HepG2 (cell line): ENCODE measurements around the gene CHKB. TPM values are rescaled to one million over a fixed set of nuclear protein-coding genes. Genes with fewer than 3 reads are reported as not detected.

Experiments
- ARID2 ChIP-seq: sonication (generic); formaldehyde crosslinking; IDR thresholded peaks from 2 replicates; pipeline ENCODE4 v1.8.1; 2022; ENCODE audit warnings: mild to moderate bottlenecking, missing genetic modification reagents, borderline replicate concordance
- ARNTL ChIP-seq: sonication (generic); formaldehyde crosslinking; IDR thresholded peaks from 2 replicates; pipeline ENCODE4 v1.4.0; 2020; ENCODE audit warnings: mild to moderate bottlenecking, missing genetic modification reagents
- HOXA9 ChIP-seq: sonication (generic); formaldehyde crosslinking; IDR thresholded peaks from 2 replicates; pipeline ENCODE4 v1.8.1; 2022; ENCODE audit warnings: missing genetic modification reagents, mild to moderate bottlenecking, moderate library complexity, borderline replicate concordance
- IKZF1 ChIP-seq: fragments of 450-650 bp; IDR thresholded peaks from 2 replicates; pipeline ENCODE4 v1.7.1; 2016
- JDP2 ChIP-seq: sonication (generic); formaldehyde crosslinking; IDR thresholded peaks from 2 replicates; pipeline ENCODE4 v1.8.1; 2022; ENCODE audit warnings: missing genetic modification reagents, borderline replicate concordance
- POLR2A ChIP-seq, 2 experiments: IDR thresholded peaks; 2 replicates each; pipeline ENCODE4 v1.6.1; 2011; ENCODE audit warnings: low read depth in 2 of 2, low read length in 2 of 2, mild to moderate bottlenecking in 1 of 2, moderate library complexity in 1 of 2; ENCODE audit not compliant: insufficient read depth in 1 of 2
- RARA ChIP-seq: IDR thresholded peaks from 2 replicates; pipeline ENCODE4 v1.6.1; 2016; ENCODE audit warnings: missing genetic modification reagents, missing compliant biosample characterization
- RORA ChIP-seq: sonication (generic); formaldehyde crosslinking; IDR thresholded peaks from 2 replicates; pipeline ENCODE4 v1.5.0; 2020; ENCODE audit warnings: mild to moderate bottlenecking, missing genetic modification reagents, moderate library complexity
- SMARCC2 ChIP-seq: fragments of 450-650 bp; IDR thresholded peaks from 2 replicates; pipeline ENCODE4 v1.6.1; 2017; ENCODE audit warnings: antibody characterized with exemption, mild to moderate bottlenecking
- TCF7L2 ChIP-seq: IDR thresholded peaks from 2 replicates; pipeline ENCODE4 v1.6.1; 2011; ENCODE audit warnings: mild to moderate bottlenecking, low read depth, low read length, moderate library complexity
- THYN1 ChIP-seq: sonication (generic); formaldehyde crosslinking; IDR thresholded peaks from 2 replicates; pipeline ENCODE4 v1.8.1; 2023; ENCODE audit warnings: low read depth, mild to moderate bottlenecking, moderate library complexity, missing genetic modification reagents, borderline replicate concordance
- ZBTB21 ChIP-seq: sonication (generic); formaldehyde crosslinking; IDR thresholded peaks from 2 replicates; pipeline ENCODE4 v1.4.0; 2020; ENCODE audit warnings: missing genetic modification reagents
- ZNF232 ChIP-seq: sonication (generic); formaldehyde crosslinking; IDR thresholded peaks from 2 replicates; pipeline ENCODE4 v1.4.0; 2020; ENCODE audit warnings: missing genetic modification reagents, borderline replicate concordance
- ZNF326 ChIP-seq: sonication (generic); formaldehyde crosslinking; IDR thresholded peaks from 2 replicates; pipeline ENCODE4 v1.4.0; 2020; ENCODE audit warnings: missing genetic modification reagents, borderline replicate concordance
- ZNF7 ChIP-seq: IDR thresholded peaks from 2 replicates; pipeline ENCODE4 v1.6.1; 2016; ENCODE audit warnings: missing biosample characterization, missing genetic modification reagents
- ZNF761 ChIP-seq: sonication (generic); formaldehyde crosslinking; conservative IDR thresholded peaks from 2 replicates; pipeline ENCODE4 v1.4.0; 2020; ENCODE audit warnings: mild to moderate bottlenecking, missing genetic modification reagents
- ZNF83 ChIP-seq: sonication (generic); formaldehyde crosslinking; IDR thresholded peaks from 2 replicates; pipeline ENCODE4 v1.4.0; 2020; ENCODE audit warnings: missing genetic modification reagents, mild to moderate bottlenecking, borderline replicate concordance
- ZSCAN12 ChIP-seq: sonication (generic); formaldehyde crosslinking; IDR thresholded peaks from 2 replicates; pipeline ENCODE4 v1.9.0; 2021; ENCODE audit warnings: mild to moderate bottlenecking, missing genetic modification reagents
- polyA plus RNA-seq, 8 experiments: library from polyadenylated mRNA; depleted of rRNA in 3 of 8; stranded (reverse) in 7 of 8; unstranded in 1 of 8; fragments of >200 nt; fragmentation: Illumina TruSeq in 4 of 8; extraction: Trizol in 4 of 8; gene quantifications; 2 replicates each; pipeline versions ENCODE4 v1.2.1 to v1.2.3, GENCODE V29; 2011 to 2016; ENCODE audit warnings: low read depth in 4 of 8, missing spikeins in 1 of 8, mixed read lengths in 1 of 8; ENCODE audit not compliant: insufficient read depth in 1 of 8
- total RNA-seq, 5 experiments: library from RNA; depleted of rRNA; stranded (reverse); fragments of >200 nt; fragmentation: Illumina TruSeq; extraction: Trizol; gene quantifications; 2 replicates each; pipeline ENCODE4 v1.2.3, GENCODE V29; 2016; ENCODE audit warnings: low read depth in 1 of 5
- TF ChIP-seq, protein P1 (sequence below): sonication (generic); formaldehyde crosslinking; IDR thresholded peaks from 2 replicates; pipeline ENCODE4 v1.4.0; 2020; ENCODE audit warnings: mild to moderate bottlenecking, missing genetic modification reagents
- TF ChIP-seq, protein P2 (sequence below): IDR thresholded peaks from 2 replicates; pipeline ENCODE4 v1.6.1; 2018; ENCODE audit warnings: missing genetic modification reagents
- TF ChIP-seq, protein P3 (sequence below): sonication (generic); formaldehyde crosslinking; conservative IDR thresholded peaks from 2 replicates; pipeline ENCODE4 v1.5.0; 2020; ENCODE audit warnings: missing genetic modification reagents
- TF ChIP-seq, protein P4 (sequence below): IDR thresholded peaks from 2 replicates; pipeline ENCODE4 v1.6.1; 2016; ENCODE audit warnings: missing compliant biosample characterization, missing genetic modification reagents, borderline replicate concordance
- TF ChIP-seq, protein P5 (sequence below): sonication (generic); formaldehyde crosslinking; IDR thresholded peaks from 2 replicates; pipeline ENCODE4 v1.8.1; 2023; ENCODE audit warnings: missing genetic modification reagents, mild to moderate bottlenecking, borderline replicate concordance
- TF ChIP-seq, protein P6 (sequence below): sonication (generic); formaldehyde crosslinking; IDR thresholded peaks from 2 replicates; pipeline ENCODE4 v1.8.1; 2022; ENCODE audit warnings: low read depth, mild to moderate bottlenecking, missing genetic modification reagents

CHKB gene
- total and polyA plus RNA-seq, 2 of the 13 experiments (the other 11 are each of a cell fraction or from before 2014, with no cell fraction given): 24.5 to 42.7 TPM

DNA sequence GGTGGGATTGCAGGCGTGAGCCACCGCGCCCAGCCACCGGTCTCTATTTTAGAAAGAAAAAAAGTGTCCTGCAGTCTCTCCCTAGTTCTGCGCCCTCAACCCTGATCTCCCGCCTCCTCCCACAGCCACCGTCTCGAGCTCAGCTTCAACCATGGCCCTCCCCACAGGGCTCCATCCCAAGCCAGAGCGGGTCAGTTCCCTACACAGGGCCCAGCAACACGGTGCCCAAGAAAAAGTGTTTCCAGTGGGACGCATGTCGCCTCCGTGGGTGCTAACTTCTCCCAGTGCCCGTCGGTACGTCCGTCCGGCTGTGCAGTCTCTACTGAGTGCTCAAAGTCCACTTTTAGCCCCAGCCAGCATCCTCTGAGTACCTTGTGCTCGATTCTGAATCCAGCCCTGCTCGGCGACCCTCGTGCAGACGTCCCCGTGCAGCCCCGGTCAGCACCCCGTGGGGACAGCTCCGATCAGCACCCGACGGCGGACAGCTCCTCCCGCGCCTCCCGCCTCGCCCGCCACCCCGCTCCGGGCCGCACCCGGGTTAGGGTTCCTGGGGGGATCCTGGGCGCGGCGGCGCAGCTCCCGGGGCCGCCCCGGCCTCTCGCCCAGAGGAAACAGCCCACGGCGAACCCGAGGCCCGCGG lies 17.3 kb upstream of the CHKB start (continued):
- TF ChIP-seq, protein P1, sequence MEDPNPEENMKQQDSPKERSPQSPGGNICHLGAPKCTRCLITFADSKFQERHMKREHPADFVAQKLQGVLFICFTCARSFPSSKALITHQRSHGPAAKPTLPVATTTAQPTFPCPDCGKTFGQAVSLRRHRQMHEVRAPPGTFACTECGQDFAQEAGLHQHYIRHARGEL: no peak
- TF ChIP-seq RARA: peak; percentile 91
- TF ChIP-seq RORA: no peak
- TF ChIP-seq, protein P2, sequence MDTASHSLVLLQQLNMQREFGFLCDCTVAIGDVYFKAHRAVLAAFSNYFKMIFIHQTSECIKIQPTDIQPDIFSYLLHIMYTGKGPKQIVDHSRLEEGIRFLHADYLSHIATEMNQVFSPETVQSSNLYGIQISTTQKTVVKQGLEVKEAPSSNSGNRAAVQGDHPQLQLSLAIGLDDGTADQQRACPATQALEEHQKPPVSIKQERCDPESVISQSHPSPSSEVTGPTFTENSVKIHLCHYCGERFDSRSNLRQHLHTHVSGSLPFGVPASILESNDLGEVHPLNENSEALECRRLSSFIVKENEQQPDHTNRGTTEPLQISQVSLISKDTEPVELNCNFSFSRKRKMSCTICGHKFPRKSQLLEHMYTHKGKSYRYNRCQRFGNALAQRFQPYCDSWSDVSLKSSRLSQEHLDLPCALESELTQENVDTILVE (CRISPR knock-in tag): peak; percentile 99
- no peak for TF ChIP-seq SMARCC2
- peak; percentile 99 for TF ChIP-seq HOXA9 (CRISPR knock-in tag)
- no peak for TF ChIP-seq IKZF1
- peak; percentile 86; the same call in 1 of the 2 replicates for TF ChIP-seq ZBTB21 (CRISPR knock-in tag)
- TF ChIP-seq, protein P3, sequence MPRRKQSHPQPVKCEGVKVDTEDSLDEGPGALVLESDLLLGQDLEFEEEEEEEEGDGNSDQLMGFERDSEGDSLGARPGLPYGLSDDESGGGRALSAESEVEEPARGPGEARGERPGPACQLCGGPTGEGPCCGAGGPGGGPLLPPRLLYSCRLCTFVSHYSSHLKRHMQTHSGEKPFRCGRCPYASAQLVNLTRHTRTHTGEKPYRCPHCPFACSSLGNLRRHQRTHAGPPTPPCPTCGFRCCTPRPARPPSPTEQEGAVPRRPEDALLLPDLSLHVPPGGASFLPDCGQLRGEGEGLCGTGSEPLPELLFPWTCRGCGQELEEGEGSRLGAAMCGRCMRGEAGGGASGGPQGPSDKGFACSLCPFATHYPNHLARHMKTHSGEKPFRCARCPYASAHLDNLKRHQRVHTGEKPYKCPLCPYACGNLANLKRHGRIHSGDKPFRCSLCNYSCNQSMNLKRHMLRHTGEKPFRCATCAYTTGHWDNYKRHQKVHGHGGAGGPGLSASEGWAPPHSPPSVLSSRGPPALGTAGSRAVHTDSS (CRISPR knock-in tag): no peak
- TF ChIP-seq ZNF83 (CRISPR knock-in tag): peak; percentile 99
- TF ChIP-seq ZNF326 (CRISPR knock-in tag): peak; percentile 87; the same call in 1 of the 2 replicates
- TF ChIP-seq THYN1 (CRISPR knock-in tag): no peak
- TF ChIP-seq ARNTL (CRISPR knock-in tag): peak; percentile 92
- no peak for TF ChIP-seq TCF7L2
- peak; percentile 100 for TF ChIP-seq ZNF232 (CRISPR knock-in tag)
- TF ChIP-seq, protein P4, sequence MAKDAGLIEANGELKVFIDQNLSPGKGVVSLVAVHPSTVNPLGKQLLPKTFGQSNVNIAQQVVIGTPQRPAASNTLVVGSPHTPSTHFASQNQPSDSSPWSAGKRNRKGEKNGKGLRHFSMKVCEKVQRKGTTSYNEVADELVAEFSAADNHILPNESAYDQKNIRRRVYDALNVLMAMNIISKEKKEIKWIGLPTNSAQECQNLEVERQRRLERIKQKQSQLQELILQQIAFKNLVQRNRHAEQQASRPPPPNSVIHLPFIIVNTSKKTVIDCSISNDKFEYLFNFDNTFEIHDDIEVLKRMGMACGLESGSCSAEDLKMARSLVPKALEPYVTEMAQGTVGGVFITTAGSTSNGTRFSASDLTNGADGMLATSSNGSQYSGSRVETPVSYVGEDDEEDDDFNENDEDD (CRISPR knock-in tag): peak; percentile 58; the same call in 1 of the 2 replicates
- TF ChIP-seq ZNF7: peak; percentile 89
- TF ChIP-seq ARID2 (CRISPR knock-in tag): peak; percentile 57; the same call in 1 of the 2 replicates
- TF ChIP-seq JDP2 (CRISPR knock-in tag): peak; percentile 97; the same call in 1 of the 2 replicates
- TF ChIP-seq, protein P5, sequence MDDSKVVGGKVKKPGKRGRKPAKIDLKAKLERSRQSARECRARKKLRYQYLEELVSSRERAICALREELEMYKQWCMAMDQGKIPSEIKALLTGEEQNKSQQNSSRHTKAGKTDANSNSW (CRISPR knock-in tag): peak; percentile 98
- TF ChIP-seq ZSCAN12 (CRISPR knock-in tag): peak; percentile 100
- TF ChIP-seq, protein P6, sequence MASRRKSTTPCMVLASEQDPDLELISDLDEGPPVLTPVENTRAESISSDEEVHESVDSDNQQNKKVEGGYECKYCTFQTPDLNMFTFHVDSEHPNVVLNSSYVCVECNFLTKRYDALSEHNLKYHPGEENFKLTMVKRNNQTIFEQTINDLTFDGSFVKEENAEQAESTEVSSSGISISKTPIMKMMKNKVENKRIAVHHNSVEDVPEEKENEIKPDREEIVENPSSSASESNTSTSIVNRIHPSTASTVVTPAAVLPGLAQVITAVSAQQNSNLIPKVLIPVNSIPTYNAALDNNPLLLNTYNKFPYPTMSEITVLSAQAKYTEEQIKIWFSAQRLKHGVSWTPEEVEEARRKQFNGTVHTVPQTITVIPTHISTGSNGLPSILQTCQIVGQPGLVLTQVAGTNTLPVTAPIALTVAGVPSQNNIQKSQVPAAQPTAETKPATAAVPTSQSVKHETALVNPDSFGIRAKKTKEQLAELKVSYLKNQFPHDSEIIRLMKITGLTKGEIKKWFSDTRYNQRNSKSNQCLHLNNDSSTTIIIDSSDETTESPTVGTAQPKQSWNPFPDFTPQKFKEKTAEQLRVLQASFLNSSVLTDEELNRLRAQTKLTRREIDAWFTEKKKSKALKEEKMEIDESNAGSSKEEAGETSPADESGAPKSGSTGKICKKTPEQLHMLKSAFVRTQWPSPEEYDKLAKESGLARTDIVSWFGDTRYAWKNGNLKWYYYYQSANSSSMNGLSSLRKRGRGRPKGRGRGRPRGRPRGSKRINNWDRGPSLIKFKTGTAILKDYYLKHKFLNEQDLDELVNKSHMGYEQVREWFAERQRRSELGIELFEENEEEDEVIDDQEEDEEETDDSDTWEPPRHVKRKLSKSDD (CRISPR knock-in tag): peak; percentile 94; the same call in 1 of the 2 replicates
- TF ChIP-seq POLR2A (IDR thresholded peaks at IDR 0.05; ENCODE audit: insufficient read depth in 1 of 2, low read depth in 2 of 2, low read length in 2 of 2): no peak
- TF ChIP-seq ZNF761 (CRISPR knock-in tag): peak; percentile 88
